ENCODE data around the gene TPH2. TPM values are rescaled to one million over a fixed set of nuclear protein-coding genes. Genes with fewer than 3 reads are reported as not detected.

The TPH2 gene
- polyA plus RNA-seq, 2 of the 4 experiments (the other 2 are of a cell fraction), result not detected

- Histone ChIP-seq H3K4me3 (no peak overlapping the region), H3K4me1 (no peaks in the 10 kb centered on the region), H3K27ac (no peak overlapping the region), H3K4me2 (no peak overlapping the region), H3K9me3 (no peaks in the 10 kb centered on the region)
- no peak for ATAC-seq
- no peak for DNase-seq (ENCODE audit: low read depth in 1 of 2, low spot score in 1 of 2)
- TF ChIP-seq MYC (IDR thresholded peaks at IDR 0.05; ENCODE audit: borderline replicate concordance, low read length) (no peak), NR3C1 (IDR thresholded peaks at IDR 0.05) (no peak), EHF (CRISPR knock-in tag; IDR thresholded peaks at IDR 0.05) (no peak), FOSL2 (IDR thresholded peaks at IDR 0.05) (no peak), FOSL2 (CRISPR knock-in tag; IDR thresholded peaks at IDR 0.05) (no peak)
- TF ChIP-seq, protein P1, sequence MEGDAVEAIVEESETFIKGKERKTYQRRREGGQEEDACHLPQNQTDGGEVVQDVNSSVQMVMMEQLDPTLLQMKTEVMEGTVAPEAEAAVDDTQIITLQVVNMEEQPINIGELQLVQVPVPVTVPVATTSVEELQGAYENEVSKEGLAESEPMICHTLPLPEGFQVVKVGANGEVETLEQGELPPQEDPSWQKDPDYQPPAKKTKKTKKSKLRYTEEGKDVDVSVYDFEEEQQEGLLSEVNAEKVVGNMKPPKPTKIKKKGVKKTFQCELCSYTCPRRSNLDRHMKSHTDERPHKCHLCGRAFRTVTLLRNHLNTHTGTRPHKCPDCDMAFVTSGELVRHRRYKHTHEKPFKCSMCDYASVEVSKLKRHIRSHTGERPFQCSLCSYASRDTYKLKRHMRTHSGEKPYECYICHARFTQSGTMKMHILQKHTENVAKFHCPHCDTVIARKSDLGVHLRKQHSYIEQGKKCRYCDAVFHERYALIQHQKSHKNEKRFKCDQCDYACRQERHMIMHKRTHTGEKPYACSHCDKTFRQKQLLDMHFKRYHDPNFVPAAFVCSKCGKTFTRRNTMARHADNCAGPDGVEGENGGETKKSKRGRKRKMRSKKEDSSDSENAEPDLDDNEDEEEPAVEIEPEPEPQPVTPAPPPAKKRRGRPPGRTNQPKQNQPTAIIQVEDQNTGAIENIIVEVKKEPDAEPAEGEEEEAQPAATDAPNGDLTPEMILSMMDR (IDR thresholded peaks at IDR 0.05), result no peak
- 40% methylated on average over 4 of the region's 4 CpGs for WGBS (ENCODE audit: missing lambda C conversion rate)
- ChIA-PET CTCF (no interaction called here), POLR2A (no interaction called here)
- no peak for FAIRE-seq
Observed at GRCh38 chr12:71950404-71950803, 11.8 kb downstream of the TPH2 start.

- no peak for FAIRE-seq
- TF ChIP-seq EP300 (IDR thresholded peaks at IDR 0.05) (no peak), NFE2L2 (conservative IDR thresholded peaks at IDR 0.05; ENCODE audit: low read length) (no peak), HDAC2 (IDR thresholded peaks at IDR 0.05) (no peak), HMGXB4 (CRISPR knock-in tag; IDR thresholded peaks at IDR 0.05; ENCODE audit: borderline replicate concordance) (no peak), RAD21 (conservative IDR thresholded peaks at IDR 0.05 in 1 of 2, IDR thresholded peaks at IDR 0.05 in 1 of 2) (no peak), CHD4 (IDR thresholded peaks at IDR 0.05; ENCODE audit: borderline replicate concordance) (no peak), KDM1A (IDR thresholded peaks at IDR 0.05; ENCODE audit: low read depth) (no peak), RARB (CRISPR knock-in tag; IDR thresholded peaks at IDR 0.05) (no peak), POLR2A (IDR thresholded peaks at IDR 0.05; ENCODE audit: low read length) (no peak)
- 28% methylated on average over 4 of the region's 4 CpGs for WGBS (ENCODE audit: missing lambda C conversion rate)
- Histone ChIP-seq H3K27ac (no peak overlapping the region), H3K4me3 (no peak overlapping the region), H3K4me2 (no peak overlapping the region), H3K4me1 (no peaks in the 10 kb centered on the region), H3K9me3 (no peaks in the 10 kb centered on the region)
- POLR2A ChIA-PET, result no interaction called here
- no peak for ATAC-seq
- no peak for DNase-seq (ENCODE audit: low read depth in 1 of 2, low spot score in 1 of 2)
- CTCF ChIA-PET, result no interaction called here
Observed at GRCh38 chr12:71950819-71951218, 12.2 kb downstream of the TPH2 start.

DNA sequence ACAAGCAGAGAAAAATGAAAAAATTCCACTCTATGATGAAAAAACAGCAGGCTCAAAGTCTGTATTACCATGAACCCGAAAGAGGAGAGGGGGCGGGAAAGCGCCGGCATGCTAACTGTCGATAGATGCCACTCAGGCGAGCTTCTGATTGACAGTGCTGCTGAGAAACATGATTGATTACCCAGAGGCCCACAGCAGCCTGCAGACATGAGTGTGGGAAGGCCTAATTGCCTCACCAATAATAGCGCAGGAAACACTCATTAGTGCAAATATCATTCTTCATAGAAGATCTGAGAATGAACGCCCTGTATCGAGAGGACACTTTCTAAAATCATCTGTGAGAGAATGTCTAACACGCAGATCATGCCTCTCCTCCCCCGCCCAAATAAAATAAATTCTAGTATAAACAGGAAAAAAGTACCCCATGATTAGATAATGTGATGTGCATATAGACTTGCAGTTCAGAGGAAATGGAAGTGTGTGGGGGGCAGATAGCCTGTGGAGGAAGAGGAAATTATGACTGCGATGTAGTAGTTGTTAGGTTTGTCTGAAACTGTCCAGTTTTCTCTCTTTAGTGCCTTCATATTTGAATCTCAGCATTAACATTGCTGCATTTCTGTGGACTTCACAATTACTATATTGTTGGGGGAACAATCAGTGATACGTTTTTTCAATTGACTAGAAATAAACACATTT, 15.6 kb downstream of the TPH2 start:
- no peak overlapping the region for H3K4me3 ChIP-seq
- no peaks in the 10 kb centered on the region for H3K4me1 ChIP-seq
- H3K4me2 ChIP-seq, result no peak overlapping the region
- ATAC-seq (no peak), DNase-seq (ENCODE audit: low read depth in 1 of 2, low spot score in 1 of 2) (no peak), FAIRE-seq (no peak)
- ChIA-PET CTCF (no interaction called here), POLR2A (no interaction called here)
- 71% methylated on average over 13 of the region's 13 CpGs for WGBS (ENCODE audit: missing lambda C conversion rate)
- no peaks in the 10 kb centered on the region for H3K9me3 ChIP-seq
- H3K27ac ChIP-seq, result no peak overlapping the region
- TF ChIP-seq HEYL (CRISPR knock-in tag; IDR thresholded peaks at IDR 0.05) (no peak), ZSCAN20 (CRISPR knock-in tag; IDR thresholded peaks at IDR 0.05) (no peak), ZFP36 (IDR thresholded peaks at IDR 0.05; ENCODE audit: borderline replicate concordance, partially characterized antibody) (no peak), HOXB13 (CRISPR knock-in tag; IDR thresholded peaks at IDR 0.05; ENCODE audit: low read depth) (no peak), PHF8 (IDR thresholded peaks at IDR 0.05; ENCODE audit: borderline replicate concordance, low read depth) (no peak), MAZ (IDR thresholded peaks at IDR 0.05; ENCODE audit: borderline replicate concordance, low read depth, low read length) (no peak), RFX5 (IDR thresholded peaks at IDR 0.05) (no peak), FOXS1 (CRISPR knock-in tag; IDR thresholded peaks at IDR 0.05) (no peak), FOSL2 (IDR thresholded peaks at IDR 0.05) (no peak), FOSL2 (CRISPR knock-in tag; IDR thresholded peaks at IDR 0.05) (no peak), NFE2L2 (conservative IDR thresholded peaks at IDR 0.05; ENCODE audit: low read length) (no peak), CEBPB (IDR thresholded peaks at IDR 0.05) (no peak)
